Transverse colon (tissue), 1 donor: Measurements from ENCODE around the gene NUP153.

Source experiments
- EP300 ChIP-seq: sonication (generic); formaldehyde crosslinking; IDR thresholded peaks from one replicate; pipeline ENCODE4 v1.6.1; 2017; ENCODE audit warnings: antibody characterized with exemption, low read depth
- POLR2A ChIP-seq: fragments of 450-650 bp; IDR thresholded peaks from one replicate; pipeline ENCODE4 v1.6.1; 2016; ENCODE audit warnings: antibody characterized with exemption, mild to moderate bottlenecking, moderate library complexity

GRCh38 chr6:17714177-17714576 is 7.5 kb upstream of the NUP153 start:
- TF ChIP-seq POLR2A, result no peak
- no peak for TF ChIP-seq EP300
